Effector CD8-positive, alpha-beta T cell (primary cell): ENCODE measurements around the gene CCT7.
A peak's percentile ranks its signal among the peaks of the same experiment; 100 is the strongest.

Experiments used
- DNase-seq: peaks from one replicate; lab custom pipeline; 2025; lab: John Stamatoyannopoulos, UW

Gene CCT7

GRCh38 chr2:73225513-73226360 lies 8.4 kb upstream of the CCT7 start:
- no peak for DNase-seq

DNA sequence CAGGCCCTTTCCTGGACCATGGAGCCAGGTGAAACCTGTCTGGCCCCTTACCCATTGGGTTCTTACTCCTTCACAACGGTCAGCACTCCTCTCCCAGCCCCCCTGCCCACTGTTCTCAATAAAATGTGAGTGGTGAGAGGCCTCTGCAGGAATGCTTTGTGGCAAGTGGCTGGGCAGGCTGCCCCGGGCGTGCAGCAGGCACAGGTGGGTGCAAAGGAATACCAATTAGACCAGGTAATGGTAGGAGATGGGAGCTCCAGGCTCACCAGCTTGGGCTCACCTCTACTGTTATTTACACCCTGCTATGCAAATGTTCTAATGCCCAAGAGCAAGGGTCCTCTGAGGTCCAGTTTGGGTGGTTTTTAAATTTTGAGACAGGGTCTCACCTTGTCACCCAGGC lies 7.0 kb upstream of the CCT7 start:
- no peak for DNase-seq

- DNase-seq: no peak
Observed at GRCh38 chr2:73228631-73229030, 5.5 kb upstream of the CCT7 start.

GRCh38 chr2:73232403-73233153 lies 1.5 kb upstream of the CCT7 start:
- DNase-seq: no peak

GRCh38 chr2:73233154-73233931 lies 765 bp upstream of the CCT7 start, which contains the start of gene PRADC1:
TSS of gene PRADC1 (minus strand) at chr2:73233239. CDS start at chr2:73233160, 79 bp downstream.
- DNase-seq: peak; percentile 94

GRCh38 chr2:73235315-73236028 lies 1.4 kb downstream of the CCT7 start:
- no peak for DNase-seq

GRCh38 chr2:73237168-73237567 lies 3.1 kb downstream of the CCT7 start:
- no peak for DNase-seq

DNA sequence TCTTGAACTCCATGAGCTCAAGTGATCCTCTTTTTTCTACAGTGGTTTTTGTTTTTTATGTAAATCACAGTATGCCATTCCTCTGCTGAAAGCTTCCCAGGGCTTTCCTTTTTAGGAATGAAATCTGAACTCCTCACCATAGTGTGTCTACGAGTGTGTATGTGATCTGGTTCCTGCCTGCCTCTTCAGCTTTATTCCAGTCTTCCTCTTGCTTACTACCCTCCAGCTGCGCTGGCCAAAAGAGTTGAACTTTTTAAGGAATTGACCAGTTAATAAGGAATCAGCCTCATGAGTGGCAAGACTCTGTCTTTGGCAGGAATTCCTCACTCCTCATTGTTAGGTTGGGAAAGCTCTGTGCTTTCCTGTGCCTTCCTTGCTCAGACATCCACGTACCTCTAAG lies 4.0 kb downstream of the CCT7 start:
- no peak for DNase-seq

GRCh38 chr2:73238976-73239375 lies 4.9 kb downstream of the CCT7 start:
- DNase-seq: no peak

- DNase-seq: no peak
Observed at GRCh38 chr2:73239776-73240175, 5.7 kb downstream of the CCT7 start.

DNA sequence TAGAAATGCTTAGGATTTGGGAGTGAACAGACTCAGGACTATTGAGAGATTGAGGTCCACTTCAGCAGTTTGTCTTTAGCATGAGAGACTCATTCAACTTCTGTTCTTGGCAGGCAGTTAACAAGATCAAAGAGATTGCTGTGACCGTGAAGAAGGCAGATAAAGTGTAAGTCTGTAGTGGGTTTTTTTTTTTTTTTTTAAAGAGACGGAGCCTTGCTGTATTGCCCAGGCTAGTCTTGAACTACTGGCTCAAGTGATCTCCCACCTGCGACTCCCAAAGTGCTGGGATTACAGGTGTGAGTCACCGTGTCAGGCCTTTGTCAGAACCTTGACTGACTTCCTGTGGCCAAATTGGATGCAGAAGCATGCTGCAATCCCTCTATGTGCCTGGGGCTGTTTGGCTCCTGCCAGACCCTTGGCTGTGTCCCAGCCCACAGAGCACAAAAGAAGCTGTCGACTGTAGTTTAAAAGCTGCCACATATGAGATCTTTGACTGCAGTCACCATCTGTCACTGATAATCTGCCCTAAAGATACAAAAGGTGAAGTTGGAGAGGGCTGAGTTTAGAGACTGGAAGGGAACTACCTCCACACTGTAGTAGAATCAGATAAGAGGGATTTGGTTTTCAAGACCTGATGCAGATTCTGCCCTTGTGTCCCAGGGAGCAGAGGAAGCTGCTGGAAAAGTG lies 9.9 kb downstream of the CCT7 start:
- no peak for DNase-seq

DNA sequence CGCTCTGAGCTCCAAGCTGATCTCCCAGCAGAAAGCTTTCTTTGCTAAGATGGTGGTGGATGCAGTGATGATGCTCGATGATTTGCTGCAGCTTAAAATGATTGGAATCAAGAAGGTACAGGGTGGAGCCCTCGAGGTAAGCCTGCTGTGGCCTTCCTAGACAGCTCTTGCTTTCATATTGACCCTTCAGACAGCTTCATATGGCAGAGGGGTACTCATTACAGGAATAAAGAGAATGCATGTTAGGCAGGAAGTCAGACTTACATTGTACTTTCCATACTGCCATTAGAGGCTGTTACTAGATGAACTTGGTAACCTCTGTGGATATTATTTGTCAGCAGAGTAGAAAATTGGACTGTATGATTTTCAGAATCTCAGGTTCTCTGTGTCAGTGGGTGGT lies 10.5 kb downstream of the CCT7 start:
- DNase-seq: no peak

DNA sequence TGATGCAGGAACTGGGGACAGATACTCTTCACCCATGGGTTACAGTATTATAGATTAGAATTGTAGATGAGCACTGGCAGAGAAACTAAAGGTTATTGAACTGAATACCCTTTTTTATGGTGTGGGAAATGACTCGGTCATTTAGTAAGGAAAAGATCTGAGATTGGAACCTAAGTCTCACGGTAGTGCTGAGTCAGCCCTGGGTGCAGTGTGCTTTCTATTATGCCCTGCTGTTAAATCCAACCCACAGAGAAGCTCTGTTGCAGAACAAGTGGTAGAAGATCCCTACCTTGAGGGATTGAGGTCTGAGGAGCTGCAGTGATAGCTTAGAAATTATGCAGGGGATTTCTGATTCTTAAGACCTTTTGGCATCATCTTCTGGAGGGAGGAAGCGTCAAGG lies 12.7 kb downstream of the CCT7 start:
- DNase-seq: no peak

DNA sequence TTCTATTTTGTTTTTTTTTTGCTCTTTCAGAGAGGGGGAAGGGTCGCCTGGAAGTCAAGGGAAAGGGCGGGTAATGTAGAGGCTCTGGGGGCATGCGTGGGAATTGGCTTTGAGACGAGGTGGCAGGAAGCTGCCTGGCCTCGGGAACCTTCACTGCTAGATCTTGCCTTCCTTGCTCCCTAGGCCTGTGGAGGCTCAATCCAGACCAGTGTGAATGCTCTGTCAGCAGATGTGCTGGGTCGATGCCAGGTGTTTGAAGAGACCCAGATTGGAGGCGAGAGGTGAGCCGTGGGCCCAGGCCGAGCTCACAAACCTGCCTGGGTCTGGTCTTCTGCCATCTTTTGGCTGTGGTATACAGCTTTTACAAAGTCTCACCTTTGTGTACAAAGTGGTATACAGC lies 15.5 kb downstream of the CCT7 start:
- DNase-seq: no peak

- DNase-seq: no peak
Observed at GRCh38 chr2:73250872-73251846, 17.1 kb downstream of the CCT7 start.

DNA sequence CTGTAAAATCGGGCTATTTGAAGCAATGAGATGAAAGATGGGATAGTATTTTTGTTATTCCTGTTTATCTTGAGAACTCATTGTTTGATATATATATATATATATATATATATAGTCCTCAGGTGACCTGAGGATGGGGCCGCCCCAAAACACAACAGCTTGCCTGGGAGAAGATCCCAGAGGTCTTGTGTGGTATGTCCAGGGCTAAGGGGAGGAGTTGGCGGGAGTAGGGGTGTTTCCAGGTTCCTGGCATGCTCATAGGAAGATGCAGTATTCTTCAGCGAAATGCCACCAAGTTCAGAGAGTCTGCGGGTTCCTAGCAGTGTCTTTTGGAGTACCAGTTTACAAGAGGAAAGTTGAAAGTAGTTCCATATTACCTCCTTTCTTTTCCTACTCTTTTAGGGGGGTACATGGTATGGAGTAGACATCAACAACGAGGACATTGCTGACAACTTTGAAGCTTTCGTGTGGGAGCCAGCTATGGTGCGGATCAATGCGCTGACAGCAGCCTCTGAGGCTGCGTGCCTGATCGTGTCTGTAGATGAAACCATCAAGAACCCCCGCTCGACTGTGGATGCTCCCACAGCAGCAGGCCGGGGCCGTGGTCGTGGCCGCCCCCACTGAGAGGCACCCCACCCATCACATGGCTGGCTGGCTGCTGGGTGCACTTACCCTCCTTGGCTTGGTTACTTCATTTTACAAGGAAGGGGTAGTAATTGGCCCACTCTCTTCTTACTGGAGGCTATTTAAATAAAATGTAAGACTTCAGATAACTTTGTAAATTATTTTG lies 18.3 kb downstream of the CCT7 start:
- no peak for DNase-seq

GRCh38 chr2:73253400-73253799 lies 19.3 kb downstream of the CCT7 start:
- no peak for DNase-seq

DNA sequence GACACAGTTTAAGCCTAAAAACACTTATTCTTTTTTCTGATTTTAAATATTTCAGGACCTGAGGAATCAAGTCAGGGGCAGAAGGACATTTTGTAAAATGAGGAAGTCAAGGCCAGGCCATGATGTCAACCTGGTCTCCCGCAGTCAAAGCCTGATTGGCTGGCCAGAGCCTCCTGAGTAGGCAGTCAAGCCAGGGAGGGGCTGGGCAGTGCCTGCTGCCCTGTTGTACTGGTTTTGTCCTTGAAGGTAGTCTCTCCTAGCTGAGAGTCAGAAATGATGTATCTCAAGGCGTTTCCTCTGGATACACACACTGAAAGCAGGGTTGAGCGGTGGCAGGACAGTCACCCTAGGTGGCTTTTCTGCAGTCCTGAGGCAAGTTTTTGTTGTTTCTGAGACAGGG lies 19.8 kb downstream of the CCT7 start:
- DNase-seq: no peak

DNA sequence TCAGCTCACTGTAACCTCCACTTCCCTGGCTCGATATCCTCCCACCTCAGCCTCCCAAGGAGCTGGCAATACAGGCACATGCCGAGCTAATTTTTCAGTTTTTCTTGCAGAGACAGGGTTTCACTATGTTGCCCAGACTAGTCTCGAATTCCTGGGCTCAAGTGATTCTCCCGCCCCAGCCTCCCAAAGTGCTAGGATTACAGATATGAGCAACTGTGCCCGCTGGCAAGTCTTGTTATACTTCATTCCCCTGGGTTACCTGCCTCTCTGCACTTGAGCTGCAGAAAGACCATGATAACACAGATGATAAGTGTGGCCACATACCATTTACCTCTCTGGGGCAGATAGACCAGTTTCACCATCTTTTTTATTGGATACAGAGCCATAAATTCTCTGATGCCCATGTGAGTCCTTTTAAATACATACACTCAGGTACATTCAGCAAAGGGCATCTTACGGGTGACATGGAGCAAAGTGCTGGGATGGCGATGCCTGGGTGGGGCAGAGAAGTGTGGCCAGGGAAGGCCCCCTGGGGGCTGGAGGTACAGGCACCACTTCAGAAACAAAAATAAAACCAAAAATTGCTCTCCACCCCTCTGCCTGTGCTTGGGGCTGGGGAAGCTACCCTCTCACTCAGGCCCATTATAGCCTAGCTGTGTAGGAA lies 20.4 kb downstream of the CCT7 start:
- no peak for DNase-seq
